Activated CD4-positive, alpha-beta T cell treated with anti-CD3 and anti-CD28 coated beads, Interleukin-2, amount 10 ng/mL, durations not matched to agents 7 days and 5 days (primary cell): ENCODE data around the gene FTCD. TPM values are rescaled to one million over a fixed set of nuclear protein-coding genes. Genes with fewer than 3 reads are reported as not detected.
"Not testable (repeated sequence)": the region's sequence is repeated elsewhere in the genome, so short reads cannot be mapped to it uniquely, and the experiment has no call there.

ENCODE experiments used
- CTCF ChIA-PET: fragments of 350-600 bp; sonication (Branson Sonifier 250); formaldehyde crosslinking; loops from one replicate; lab custom pipeline; 2021; ENCODE audit warnings: antibody characterized with exemption; lab: Charles Lee
- POLR2A ChIA-PET: fragments of 350-600 bp; sonication (Branson Sonifier 250); formaldehyde crosslinking; loops from one replicate; lab custom pipeline; 2021; ENCODE audit warnings: antibody characterized with exemption; lab: Charles Lee
- DNase-seq: peaks from one replicate; pipeline ENCODE4 v3.0.0-alpha.2; 2020
- H3K27ac Mint-ChIP-seq: one replicate; pipeline ENCODE4 v1.8.0; 2021; ENCODE audit warnings: mild to moderate bottlenecking, moderate library complexity, mixed read lengths
- H3K27me3 Mint-ChIP-seq: one replicate; pipeline ENCODE4 v1.8.0; 2021; ENCODE audit warnings: mixed read lengths
- H3K36me3 Mint-ChIP-seq: one replicate; pipeline ENCODE4 v1.8.0; 2021; ENCODE audit warnings: low read depth, mixed read lengths
- H3K4me1 Mint-ChIP-seq: one replicate; pipeline ENCODE4 v1.8.0; 2021; ENCODE audit warnings: mixed read lengths
- H3K4me3 Mint-ChIP-seq: one replicate; pipeline ENCODE4 v1.8.0; 2021; ENCODE audit warnings: mild to moderate bottlenecking, moderate library complexity, mixed read lengths
- H3K9me3 Mint-ChIP-seq: one replicate; pipeline ENCODE4 v1.8.0; 2021; ENCODE audit warnings: mixed read lengths
- total RNA-seq, 2 experiments: library from RNA; stranded (reverse); gene quantifications; one replicate each; pipeline ENCODE4 v1.2.3, GENCODE V29; 2021

The FTCD gene
- total RNA-seq, 2 experiments from 2014 or later = not detected

GRCh38 chr21:46183910-46184624 is 28.7 kb upstream of the FTCD start, which contains the start of gene SPATC1L:
Gene SPATC1L (minus strand): TSS chr21:46184459. CDS start chr21:46182816, 1,643 bp downstream.
- H3K4me1 Mint-ChIP-seq = peaks cover 14% of the 10 kb centered on the region
- no peaks in the 10 kb centered on the region for H3K36me3 Mint-ChIP-seq
- peak within 1 kb of the TSS; percentile 69 for H3K27ac Mint-ChIP-seq
- H3K9me3 Mint-ChIP-seq = no peaks in the 10 kb centered on the region
- H3K4me3 Mint-ChIP-seq = peak within 1 kb of the TSS; percentile 74
- ChIA-PET CTCF (no interaction called here), POLR2A (no interaction called here)
- peak; percentile 41 for DNase-seq
- H3K27me3 Mint-ChIP-seq = peaks cover 10% of the 10 kb centered on the region

- H3K9me3 Mint-ChIP-seq, H3K27ac Mint-ChIP-seq, POLR2A ChIA-PET, CTCF ChIA-PET, H3K36me3 Mint-ChIP-seq, DNase-seq: not testable (repeated sequence)
- Mint-ChIP-seq H3K4me3 (peak overlapping the region; percentile 65), H3K4me1 (peaks cover 14% of the 10 kb centered on the region), H3K27me3 (peaks cover 10% of the 10 kb centered on the region)
Observed at GRCh38 chr21:46183337-46183909, 28.0 kb upstream of the FTCD start.

GRCh38 chr21:46182548-46183336 is 27.4 kb upstream of the FTCD start:
- Mint-ChIP-seq H3K4me3 (peak overlapping the region; percentile 65), H3K4me1 (peaks cover 14% of the 10 kb centered on the region), H3K27me3 (peaks cover 10% of the 10 kb centered on the region), H3K36me3 (no peaks in the 10 kb centered on the region), H3K9me3 (peaks cover under 1% of the 10 kb centered on the region), H3K27ac (no peak overlapping the region)
- ChIA-PET POLR2A (no interaction called here), CTCF (no interaction called here)
- no peak for DNase-seq

- Mint-ChIP-seq H3K27me3 (peaks cover 10% of the 10 kb centered on the region), H3K27ac (no peak overlapping the region), H3K4me3 (no peak overlapping the region), H3K9me3 (peaks cover 2% of the 10 kb centered on the region), H3K4me1 (peaks cover 14% of the 10 kb centered on the region), H3K36me3 (no peaks in the 10 kb centered on the region)
- ChIA-PET POLR2A (no interaction called here), CTCF (no interaction called here)
- DNase-seq = no peak
Observed at GRCh38 chr21:46181953-46182547, 26.7 kb upstream of the FTCD start.

- peaks cover 14% of the 10 kb centered on the region for H3K4me1 Mint-ChIP-seq
- DNase-seq = no peak
Observed at GRCh38 chr21:46181436-46181835, 26.1 kb upstream of the FTCD start.

GRCh38 chr21:46180778-46181391 is 25.5 kb upstream of the FTCD start:
- H3K27me3 Mint-ChIP-seq = peaks cover 15% of the 10 kb centered on the region
- ChIA-PET CTCF (interaction anchor here (1.3 kb wide), 1 partner anchor 15 kb away, joined by 3 read pairs; no protein-coding TSS in a partner anchor), POLR2A (no interaction called here)
- H3K4me3 Mint-ChIP-seq = no peak overlapping the region
- peaks cover 6% of the 10 kb centered on the region for H3K9me3 Mint-ChIP-seq
- DNase-seq = no peak
- peaks cover 2% of the 10 kb centered on the region for H3K36me3 Mint-ChIP-seq
- no peak overlapping the region for H3K27ac Mint-ChIP-seq
- H3K4me1 Mint-ChIP-seq = peaks cover 13% of the 10 kb centered on the region

More at GRCh38 chr21:46181436-46181835, 26.1 kb upstream of the FTCD start:
- CTCF ChIA-PET = interaction anchor here (1.3 kb wide), 1 partner anchor 14 kb away, joined by 3 read pairs; no protein-coding TSS in a partner anchor
- POLR2A ChIA-PET = no interaction called here
- peaks cover 11% of the 10 kb centered on the region for H3K27me3 Mint-ChIP-seq
- H3K4me3 Mint-ChIP-seq = no peak overlapping the region
- peaks cover 2% of the 10 kb centered on the region for H3K9me3 Mint-ChIP-seq
- H3K36me3 Mint-ChIP-seq = no peaks in the 10 kb centered on the region
- no peak overlapping the region for H3K27ac Mint-ChIP-seq

GRCh38 chr21:46180079-46180722 is 24.8 kb upstream of the FTCD start:
- Mint-ChIP-seq H3K9me3 (peaks cover 13% of the 10 kb centered on the region), H3K4me1 (peaks cover 7% of the 10 kb centered on the region), H3K27me3 (peaks cover 17% of the 10 kb centered on the region), H3K27ac (no peak overlapping the region), H3K36me3 (peaks cover 2% of the 10 kb centered on the region), H3K4me3 (no peak overlapping the region)
- DNase-seq = no peak
- POLR2A ChIA-PET = no interaction called here
- CTCF ChIA-PET = interaction anchor here (1.3 kb wide), 1 partner anchor 15 kb away, joined by 3 read pairs; no protein-coding TSS in a partner anchor

- no peak overlapping the region for H3K4me3 Mint-ChIP-seq
- H3K4me1 Mint-ChIP-seq = peaks cover 4% of the 10 kb centered on the region
- peaks cover 2% of the 10 kb centered on the region for H3K36me3 Mint-ChIP-seq
- H3K27me3 Mint-ChIP-seq = peaks cover 19% of the 10 kb centered on the region
- CTCF ChIA-PET = no interaction called here
- peaks cover 18% of the 10 kb centered on the region for H3K9me3 Mint-ChIP-seq
- DNase-seq = no peak
- H3K27ac Mint-ChIP-seq = no peak overlapping the region
- POLR2A ChIA-PET = no interaction called here
Observed at GRCh38 chr21:46179708-46180078, 24.3 kb upstream of the FTCD start.

GRCh38 chr21:46178961-46179360 is 23.6 kb upstream of the FTCD start:
- H3K27me3 Mint-ChIP-seq = peaks cover 23% of the 10 kb centered on the region
- ChIA-PET CTCF (interaction anchor here (1.3 kb wide), 1 partner anchor 36 kb away, joined by 4 read pairs; no protein-coding TSS in a partner anchor), POLR2A (no interaction called here)
- peaks cover 22% of the 10 kb centered on the region for H3K9me3 Mint-ChIP-seq
- H3K27ac Mint-ChIP-seq = no peak overlapping the region
- H3K36me3 Mint-ChIP-seq = peaks cover 2% of the 10 kb centered on the region
- DNase-seq = no peak
- H3K4me1 Mint-ChIP-seq = peaks cover 2% of the 10 kb centered on the region
- H3K4me3 Mint-ChIP-seq = no peak overlapping the region

GRCh38 chr21:46176443-46177129 is 21.2 kb upstream of the FTCD start:
- H3K27ac Mint-ChIP-seq, DNase-seq, H3K36me3 Mint-ChIP-seq, POLR2A ChIA-PET, H3K4me3 Mint-ChIP-seq, H3K4me1 Mint-ChIP-seq: not testable (repeated sequence)
- peaks cover 28% of the 10 kb centered on the region for H3K9me3 Mint-ChIP-seq
- peaks cover 23% of the 10 kb centered on the region for H3K27me3 Mint-ChIP-seq
- CTCF ChIA-PET = interaction anchor here (1.5 kb wide), 1 partner anchor 33 kb away, joined by 3 read pairs; no protein-coding TSS in a partner anchor

GRCh38 chr21:46173573-46173972 is 18.2 kb upstream of the FTCD start:
- Mint-ChIP-seq H3K4me1 (peaks cover 6% of the 10 kb centered on the region), H3K27me3 (peaks cover 23% of the 10 kb centered on the region), H3K27ac (no peak overlapping the region), H3K9me3 (peaks cover 28% of the 10 kb centered on the region), H3K36me3 (peaks cover 2% of the 10 kb centered on the region), H3K4me3 (no peak overlapping the region)
- POLR2A ChIA-PET = no interaction called here
- no peak for DNase-seq
- CTCF ChIA-PET = interaction anchor here (1.0 kb wide), 1 partner anchor 30 kb away, joined by 3 read pairs; no protein-coding TSS in a partner anchor
